Effector memory CD4-positive, alpha-beta T cell (primary cell): ENCODE measurements around the gene TMEM82.

Source experiments
- DNase-seq, 3 donors: peaks; one replicate each; pipeline ENCODE4 v3.0.0-alpha.2; 2020
- H3K27ac ChIP-seq: 2 replicates; pipeline ENCODE4 v1.7.0; 2013; ENCODE audit warnings: mild to moderate bottlenecking, low read length, moderate library complexity; ENCODE audit not compliant: insufficient read depth, poor library complexity, severe bottlenecking
- H3K27me3 ChIP-seq: replicated peaks from 2 replicates; pipeline ENCODE4 v1.7.0; 2013; ENCODE audit warnings: mild to moderate bottlenecking, low read length; ENCODE audit not compliant: insufficient read depth, control insufficient read depth, poor library complexity, severe bottlenecking
- H3K36me3 ChIP-seq: 2 replicates; pipeline ENCODE4 v1.7.0; 2013; ENCODE audit warnings: mild to moderate bottlenecking, low read length, moderate library complexity; ENCODE audit not compliant: control insufficient read depth, insufficient read depth
- H3K4me1 ChIP-seq: 2 replicates; pipeline ENCODE4 v1.7.0; 2013; ENCODE audit warnings: low read length, mild to moderate bottlenecking; ENCODE audit not compliant: control insufficient read depth, insufficient read depth, poor library complexity, severe bottlenecking
- H3K4me3 ChIP-seq: 2 replicates; pipeline ENCODE4 v1.7.0; 2013; ENCODE audit warnings: low read length, low read depth, mild to moderate bottlenecking; ENCODE audit not compliant: insufficient read depth, poor library complexity, severe bottlenecking
- H3K9me3 ChIP-seq: 2 replicates; pipeline ENCODE4 v1.7.0; 2013; ENCODE audit warnings: mild to moderate bottlenecking, low read length, moderate library complexity; ENCODE audit not compliant: control insufficient read depth

TMEM82 gene

GRCh38 chr1:15734901-15735300, 7.4 kb upstream of the TMEM82 start:
- no peak overlapping the region for H3K4me3 ChIP-seq
- H3K36me3 ChIP-seq: peaks cover 43% of the 10 kb centered on the region
- H3K4me1 ChIP-seq: no peaks in the 10 kb centered on the region
- no peak overlapping the region for H3K27ac ChIP-seq
- no peaks in the 10 kb centered on the region for H3K9me3 ChIP-seq
- no peak for DNase-seq
- H3K27me3 ChIP-seq: no peaks in the 10 kb centered on the region

GRCh38 chr1:15735304-15736037, 6.8 kb upstream of the TMEM82 start:
- no peak overlapping the region for H3K27ac ChIP-seq
- peaks cover 40% of the 10 kb centered on the region for H3K36me3 ChIP-seq
- no peaks in the 10 kb centered on the region for H3K27me3 ChIP-seq
- DNase-seq: no peak
- H3K4me1 ChIP-seq: no peaks in the 10 kb centered on the region
- H3K4me3 ChIP-seq: no peak overlapping the region
- no peaks in the 10 kb centered on the region for H3K9me3 ChIP-seq

GRCh38 chr1:15736038-15736891, 6.0 kb upstream of the TMEM82 start, which contains the start of gene SLC25A34:
TSS of gene SLC25A34 (plus strand) at chr1:15736258. CDS start at chr1:15736486, 228 bp downstream.
- H3K4me1 ChIP-seq: no peaks in the 10 kb centered on the region
- no peak for DNase-seq
- no peak within 1 kb of the TSS for H3K4me3 ChIP-seq
- no peak within 1 kb of the TSS for H3K27ac ChIP-seq
- no peaks in the 10 kb centered on the region for H3K27me3 ChIP-seq
- no peaks in the 10 kb centered on the region for H3K9me3 ChIP-seq
- H3K36me3 ChIP-seq: peaks cover 32% of the 10 kb centered on the region

DNA sequence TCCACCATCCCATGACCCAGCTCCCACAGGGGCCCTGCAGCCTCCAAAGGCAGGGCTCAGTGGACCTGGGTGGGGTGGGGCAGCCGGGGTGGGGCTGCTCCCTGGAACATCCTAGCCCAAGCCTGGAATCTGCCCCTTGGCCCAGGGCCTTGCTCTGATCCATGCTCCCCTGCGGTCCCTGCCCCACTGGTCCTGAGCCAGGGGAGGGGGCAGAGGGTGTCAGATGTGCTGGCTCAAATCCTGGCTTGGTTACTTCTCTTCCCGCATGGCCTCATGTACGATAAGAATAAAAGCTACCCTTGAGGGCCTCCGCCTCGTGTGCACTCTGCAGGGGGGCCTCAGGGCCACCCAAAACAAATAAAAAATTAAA, 5.4 kb upstream of the TMEM82 start:
- peaks cover 26% of the 10 kb centered on the region for H3K36me3 ChIP-seq
- H3K9me3 ChIP-seq: no peaks in the 10 kb centered on the region
- DNase-seq: no peak
- no peak overlapping the region for H3K4me3 ChIP-seq
- no peak overlapping the region for H3K27ac ChIP-seq
- no peaks in the 10 kb centered on the region for H3K27me3 ChIP-seq
- no peaks in the 10 kb centered on the region for H3K4me1 ChIP-seq

DNA sequence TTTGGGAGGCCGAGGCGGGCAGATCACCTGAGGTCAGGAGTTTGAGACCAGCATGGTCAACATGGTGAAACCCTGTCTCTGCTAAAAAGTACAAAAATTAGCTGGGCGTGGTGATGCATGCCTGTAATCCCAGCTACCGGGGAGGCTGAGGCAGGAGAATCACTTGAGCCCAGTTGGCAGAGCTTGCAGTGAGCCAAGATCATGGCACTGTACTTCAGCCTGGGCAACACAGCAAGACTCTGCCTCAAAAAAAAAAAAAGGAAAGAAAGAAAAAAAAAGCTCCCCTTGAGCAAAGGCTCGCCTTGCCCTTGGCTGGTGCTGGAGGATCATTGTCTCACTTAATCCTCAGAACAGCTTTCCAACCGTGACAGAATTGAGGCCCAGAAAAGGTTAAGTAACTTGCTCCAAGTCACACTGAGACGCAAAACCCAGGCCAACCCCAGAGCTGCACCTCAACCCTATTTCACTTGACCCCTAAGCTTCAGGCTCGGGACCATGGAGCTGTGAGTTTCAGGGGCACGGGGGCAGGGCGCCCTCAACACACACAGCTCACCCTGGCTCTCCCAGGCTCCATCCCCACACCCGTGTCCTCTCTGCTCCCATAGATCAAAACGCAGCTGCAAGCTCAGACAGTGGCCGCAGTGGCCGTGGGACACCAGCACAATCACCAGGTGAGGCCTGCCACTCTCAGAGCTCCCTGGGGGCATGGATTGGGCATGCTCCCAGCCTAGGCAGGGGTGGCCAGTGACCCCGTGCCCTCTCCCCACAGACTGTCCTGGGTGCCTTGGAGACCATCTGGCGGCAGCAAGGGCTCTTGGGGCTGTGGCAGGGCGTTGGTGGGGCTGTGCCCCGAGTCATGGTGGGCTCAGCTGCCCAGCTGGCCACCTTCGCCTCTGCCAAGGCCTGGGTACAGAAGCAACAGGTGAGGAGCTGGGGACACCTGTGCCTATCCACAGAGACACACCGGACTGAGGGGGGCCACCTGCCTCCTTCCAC, 4.7 kb upstream of the TMEM82 start:
- no peaks in the 10 kb centered on the region for H3K27me3 ChIP-seq
- H3K9me3 ChIP-seq: no peaks in the 10 kb centered on the region
- no peak overlapping the region for H3K27ac ChIP-seq
- H3K4me1 ChIP-seq: no peaks in the 10 kb centered on the region
- peaks cover 19% of the 10 kb centered on the region for H3K36me3 ChIP-seq
- no peak overlapping the region for H3K4me3 ChIP-seq
- no peak for DNase-seq

DNA sequence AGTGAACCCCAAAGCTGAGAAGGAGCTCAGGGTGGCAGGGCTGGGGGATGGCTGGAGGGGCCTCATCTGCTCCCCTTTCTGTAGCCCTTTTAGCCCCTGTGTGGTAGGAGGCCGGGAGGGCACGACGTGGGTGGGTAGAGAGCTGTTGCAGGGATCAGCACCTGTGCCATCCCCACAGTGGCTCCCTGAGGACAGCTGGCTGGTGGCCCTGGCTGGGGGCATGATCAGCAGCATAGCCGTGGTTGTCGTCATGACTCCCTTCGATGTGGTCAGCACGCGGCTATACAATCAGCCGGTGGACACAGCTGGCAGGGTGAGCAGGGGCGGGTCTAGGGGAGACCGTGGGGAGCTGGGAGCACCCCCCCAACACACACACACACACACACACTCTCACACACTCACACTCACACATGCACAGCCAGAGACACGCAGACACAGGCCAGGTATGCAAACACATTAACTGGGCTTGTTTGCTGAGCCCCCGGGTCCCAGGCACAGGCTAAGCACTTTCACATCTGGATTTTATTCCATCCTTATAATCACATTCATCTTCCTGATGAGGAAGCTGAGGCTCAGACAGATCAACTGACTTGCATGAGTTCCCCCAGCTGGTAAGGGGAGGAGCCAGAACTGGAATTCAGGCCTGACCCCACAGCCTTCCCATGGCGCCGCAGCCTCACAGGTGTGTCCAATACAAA, 3.7 kb upstream of the TMEM82 start:
- Histone ChIP-seq H3K4me1 (no peaks in the 10 kb centered on the region), H3K9me3 (no peaks in the 10 kb centered on the region), H3K27me3 (no peaks in the 10 kb centered on the region), H3K4me3 (no peak overlapping the region), H3K27ac (no peak overlapping the region), H3K36me3 (peaks cover 9% of the 10 kb centered on the region)
- DNase-seq: no peak

DNA sequence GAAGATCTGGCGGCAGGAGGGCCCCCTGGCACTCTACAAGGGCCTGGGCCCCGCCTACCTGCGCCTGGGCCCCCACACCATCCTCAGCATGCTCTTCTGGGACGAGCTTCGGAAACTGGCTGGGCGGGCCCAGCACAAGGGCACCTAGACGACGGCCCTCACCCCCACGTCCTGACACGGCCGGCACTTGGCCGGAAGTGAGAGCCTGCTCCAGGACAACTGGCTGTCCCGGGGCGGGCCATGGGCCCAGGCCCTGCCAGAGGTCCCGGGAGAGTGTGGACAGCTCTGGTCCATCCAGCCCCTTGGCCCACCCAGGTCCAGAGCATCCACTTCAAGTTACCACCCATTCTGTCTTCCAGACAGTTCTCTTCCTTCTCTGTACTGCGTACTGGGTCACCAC, 3.0 kb upstream of the TMEM82 start:
- no peak for DNase-seq
- Histone ChIP-seq H3K4me1 (no peaks in the 10 kb centered on the region), H3K27me3 (no peaks in the 10 kb centered on the region), H3K4me3 (no peak overlapping the region), H3K36me3 (peaks cover 2% of the 10 kb centered on the region), H3K9me3 (no peaks in the 10 kb centered on the region), H3K27ac (no peak overlapping the region)

DNA sequence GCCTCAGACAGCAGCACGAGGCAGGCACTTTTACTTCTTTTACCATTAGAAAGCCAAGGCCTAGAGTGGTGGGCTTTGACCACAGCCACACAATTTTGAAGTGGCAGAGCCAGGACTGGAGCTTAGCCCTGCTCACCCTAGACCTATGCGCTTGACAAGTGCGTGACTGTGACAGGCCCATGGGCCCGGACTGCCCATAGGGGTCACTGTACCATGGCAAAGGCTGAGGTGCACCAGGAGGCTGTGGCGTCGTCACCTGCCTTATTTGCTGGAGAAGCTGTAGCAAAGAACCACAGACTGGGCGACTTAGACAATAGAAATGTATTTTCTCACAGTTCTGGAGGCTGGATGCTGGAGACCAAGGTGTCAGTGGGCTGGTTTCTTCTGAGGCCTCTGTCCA, 2.6 kb upstream of the TMEM82 start:
- H3K27me3 ChIP-seq: no peaks in the 10 kb centered on the region
- H3K9me3 ChIP-seq: no peaks in the 10 kb centered on the region
- no peaks in the 10 kb centered on the region for H3K36me3 ChIP-seq
- no peak for DNase-seq
- no peaks in the 10 kb centered on the region for H3K4me1 ChIP-seq
- no peak overlapping the region for H3K4me3 ChIP-seq
- no peak overlapping the region for H3K27ac ChIP-seq
